DND-41 (cell line): ENCODE results near the gene CLSTN2.

Experiments
- EZH2 ChIP-seq: IDR thresholded peaks from 3 replicates; pipeline ENCODE4 v1.6.1; 2012; ENCODE audit warnings: borderline replicate concordance, low read depth, mild to moderate bottlenecking, moderate library complexity, low read length, inconsistent platforms; ENCODE audit not compliant: severe bottlenecking
- TF ChIP-seq, protein P1 (sequence below): IDR thresholded peaks from 2 replicates; pipeline ENCODE4 v1.5.1; 2012; ENCODE audit warnings: borderline replicate concordance, low read length, moderate library complexity, mild to moderate bottlenecking; ENCODE audit not compliant: poor library complexity, severe bottlenecking; ENCODE audit errors: extremely low read depth

DNA sequence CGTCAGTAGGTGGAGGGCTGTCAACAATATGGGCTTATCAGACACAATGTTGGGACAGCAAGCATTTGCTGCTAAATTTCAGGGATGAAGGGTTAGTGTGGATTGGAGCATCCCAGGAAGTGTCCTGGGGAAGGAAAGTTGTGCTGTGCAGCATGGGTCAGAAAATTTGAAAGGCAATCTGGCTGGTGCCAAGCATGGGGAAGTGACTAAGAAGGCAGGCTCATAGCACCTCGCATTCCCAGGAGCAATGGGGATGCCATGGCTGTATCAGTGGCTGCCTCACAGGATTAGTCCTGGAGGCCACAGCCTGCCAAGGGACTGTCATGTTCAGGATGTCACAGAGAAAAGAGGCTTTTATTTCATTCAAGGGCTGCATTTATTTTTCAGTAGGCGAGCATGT is 420.5 kb downstream of the CLSTN2 start:
- TF ChIP-seq, protein P1, sequence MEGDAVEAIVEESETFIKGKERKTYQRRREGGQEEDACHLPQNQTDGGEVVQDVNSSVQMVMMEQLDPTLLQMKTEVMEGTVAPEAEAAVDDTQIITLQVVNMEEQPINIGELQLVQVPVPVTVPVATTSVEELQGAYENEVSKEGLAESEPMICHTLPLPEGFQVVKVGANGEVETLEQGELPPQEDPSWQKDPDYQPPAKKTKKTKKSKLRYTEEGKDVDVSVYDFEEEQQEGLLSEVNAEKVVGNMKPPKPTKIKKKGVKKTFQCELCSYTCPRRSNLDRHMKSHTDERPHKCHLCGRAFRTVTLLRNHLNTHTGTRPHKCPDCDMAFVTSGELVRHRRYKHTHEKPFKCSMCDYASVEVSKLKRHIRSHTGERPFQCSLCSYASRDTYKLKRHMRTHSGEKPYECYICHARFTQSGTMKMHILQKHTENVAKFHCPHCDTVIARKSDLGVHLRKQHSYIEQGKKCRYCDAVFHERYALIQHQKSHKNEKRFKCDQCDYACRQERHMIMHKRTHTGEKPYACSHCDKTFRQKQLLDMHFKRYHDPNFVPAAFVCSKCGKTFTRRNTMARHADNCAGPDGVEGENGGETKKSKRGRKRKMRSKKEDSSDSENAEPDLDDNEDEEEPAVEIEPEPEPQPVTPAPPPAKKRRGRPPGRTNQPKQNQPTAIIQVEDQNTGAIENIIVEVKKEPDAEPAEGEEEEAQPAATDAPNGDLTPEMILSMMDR, result no peak
- TF ChIP-seq EZH2, result no peak
